NOMO-1 treated with DMSO at 0.1 percent for 48 hours (cell line): ENCODE data around the gene CCL18.
A peak's percentile ranks its signal among the peaks of the same experiment; 100 is the strongest.
"Not testable (repeated sequence)": the region's sequence is repeated elsewhere in the genome, so short reads cannot be mapped to it uniquely, and the experiment has no call there.

ENCODE experiments used
- DNase-seq: peaks from one replicate; lab custom pipeline; 2025; ENCODE audit not compliant: unreplicated experiment; lab: John Stamatoyannopoulos, UW

CCL18 gene

GRCh38 chr17:36063786-36064541 lies at the start of gene CCL18:
CCL18 (plus strand) TSS chr17:36064272; CDS start chr17:36064343, 71 bp downstream.
- no peak for DNase-seq

GRCh38 chr17:36014946-36015345 lies 49.1 kb upstream of the CCL18 start:
- no peak for DNase-seq

- not testable (repeated sequence) for DNase-seq
Observed at GRCh38 chr17:36015895-36016294, 48.2 kb upstream of the CCL18 start.

GRCh38 chr17:36016555-36016954 lies 47.5 kb upstream of the CCL18 start:
- no peak for DNase-seq

- DNase-seq, result peak; percentile 81
Observed at GRCh38 chr17:36017799-36018198, 46.3 kb upstream of the CCL18 start, which contains the start of gene CCL23. CCL23 (minus strand) TSS chr17:36017972; CDS start chr17:36017897, 75 bp downstream.

GRCh38 chr17:36019423-36019822 lies 44.6 kb upstream of the CCL18 start:
- DNase-seq, result no peak

- no peak for DNase-seq
Observed at GRCh38 chr17:36024106-36024869, 39.8 kb upstream of the CCL18 start.

GRCh38 chr17:36027761-36028160 lies 36.3 kb upstream of the CCL18 start:
- DNase-seq, result no peak

- no peak for DNase-seq
Observed at GRCh38 chr17:36030956-36031355, 33.1 kb upstream of the CCL18 start.

GRCh38 chr17:36034127-36034526 lies 29.9 kb upstream of the CCL18 start:
- DNase-seq, result peak; percentile 98

- DNase-seq, result peak; percentile 89
Observed at GRCh38 chr17:36036235-36036634, 27.8 kb upstream of the CCL18 start.

- DNase-seq, result no peak
Observed at GRCh38 chr17:36048066-36048465, 16.0 kb upstream of the CCL18 start.

GRCh38 chr17:36049643-36050042 lies 14.4 kb upstream of the CCL18 start:
- no peak for DNase-seq

- DNase-seq, result no peak
Observed at GRCh38 chr17:36055171-36055570, 8.9 kb upstream of the CCL18 start.

GRCh38 chr17:36055921-36056520 lies 8.1 kb upstream of the CCL18 start:
- DNase-seq, result no peak

GRCh38 chr17:36057911-36058310 lies 6.2 kb upstream of the CCL18 start:
- DNase-seq, result no peak

- DNase-seq, result peak; percentile 21
Observed at GRCh38 chr17:36059406-36059805, 4.7 kb upstream of the CCL18 start.

GRCh38 chr17:36060816-36061215 lies 3.3 kb upstream of the CCL18 start:
- no peak for DNase-seq

- no peak for DNase-seq
Observed at GRCh38 chr17:36066365-36066985, 2.4 kb downstream of the CCL18 start.

- no peak for DNase-seq
Observed at GRCh38 chr17:36068524-36068923, 4.5 kb downstream of the CCL18 start.

- DNase-seq, result no peak
Observed at GRCh38 chr17:36069136-36069535, 5.1 kb downstream of the CCL18 start.
